Gastrocnemius medialis (tissue), 4 donors: Measurements from ENCODE around the gene SP6.

Experiments used
- POLR2A ChIP-seq, 2 donors: fragments of 450-650 bp; IDR thresholded peaks; one replicate each; pipeline ENCODE4 v1.6.1; 2017; ENCODE audit warnings: antibody characterized with exemption in 2 of 2, mild to moderate bottlenecking in 2 of 2, moderate library complexity in 2 of 2
- TF ChIP-seq, protein P1 (sequence below), 5 experiments: fragments of 450-650 bp in 3 of 5; fragments of 200-600 bp in 2 of 5; sonication (generic) in 2 of 5; IDR thresholded peaks in 4 of 5; conservative IDR thresholded peaks in 1 of 5; 1 replicate in 4 of 5; 2 replicates in 1 of 5; pipeline ENCODE4 v1.5.1; 2016 to 2019; ENCODE audit warnings: antibody characterized with exemption in 5 of 5, mild to moderate bottlenecking in 3 of 5, moderate library complexity in 3 of 5

DNA sequence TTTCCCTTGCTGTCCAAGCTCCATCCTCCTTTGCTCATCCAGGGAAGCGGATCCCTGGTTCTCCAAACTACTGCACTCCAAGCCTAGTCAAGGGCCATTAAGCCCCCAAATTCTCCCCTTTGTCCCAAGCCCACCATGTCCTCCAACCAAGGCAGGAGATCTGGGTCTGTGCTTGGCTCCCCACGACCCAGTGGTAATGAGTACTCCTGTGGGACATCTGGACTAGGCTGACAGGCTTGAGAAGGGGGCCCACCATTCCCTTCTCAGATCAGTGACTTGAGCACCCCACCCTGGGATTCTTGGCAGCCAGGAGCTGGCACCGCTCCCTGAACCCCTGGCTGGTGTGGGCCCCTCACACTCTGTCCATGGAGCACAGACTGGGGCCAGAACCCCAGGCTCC is 46.5 kb downstream of the SP6 start:
- TF ChIP-seq, protein P1, sequence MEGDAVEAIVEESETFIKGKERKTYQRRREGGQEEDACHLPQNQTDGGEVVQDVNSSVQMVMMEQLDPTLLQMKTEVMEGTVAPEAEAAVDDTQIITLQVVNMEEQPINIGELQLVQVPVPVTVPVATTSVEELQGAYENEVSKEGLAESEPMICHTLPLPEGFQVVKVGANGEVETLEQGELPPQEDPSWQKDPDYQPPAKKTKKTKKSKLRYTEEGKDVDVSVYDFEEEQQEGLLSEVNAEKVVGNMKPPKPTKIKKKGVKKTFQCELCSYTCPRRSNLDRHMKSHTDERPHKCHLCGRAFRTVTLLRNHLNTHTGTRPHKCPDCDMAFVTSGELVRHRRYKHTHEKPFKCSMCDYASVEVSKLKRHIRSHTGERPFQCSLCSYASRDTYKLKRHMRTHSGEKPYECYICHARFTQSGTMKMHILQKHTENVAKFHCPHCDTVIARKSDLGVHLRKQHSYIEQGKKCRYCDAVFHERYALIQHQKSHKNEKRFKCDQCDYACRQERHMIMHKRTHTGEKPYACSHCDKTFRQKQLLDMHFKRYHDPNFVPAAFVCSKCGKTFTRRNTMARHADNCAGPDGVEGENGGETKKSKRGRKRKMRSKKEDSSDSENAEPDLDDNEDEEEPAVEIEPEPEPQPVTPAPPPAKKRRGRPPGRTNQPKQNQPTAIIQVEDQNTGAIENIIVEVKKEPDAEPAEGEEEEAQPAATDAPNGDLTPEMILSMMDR (IDR thresholded peaks at IDR 0.05 in 4 of 5, conservative IDR thresholded peaks at IDR 0.05 in 1 of 5) = no peak
- no peak for TF ChIP-seq POLR2A (IDR thresholded peaks at IDR 0.05)
